Thymus (tissue), 11 donors: ENCODE data around the gene CLCN6. TPM values are rescaled to one million over a fixed set of nuclear protein-coding genes. Genes with fewer than 3 reads are reported as not detected.

ENCODE experiments used
- DNase-seq, 9 donors: peaks; one replicate each; pipeline ENCODE4 v3.0.0-alpha.2; 2013; ENCODE audit warnings: low spot score in 9 of 9, low read depth in 6 of 9, missing footprints in 1 of 9
- H3K27ac ChIP-seq, 2 donors: one replicate each; pipeline ENCODE4 v1.5.1; 2013; ENCODE audit warnings: control low read depth in 1 of 2, low read depth in 1 of 2, low read length in 1 of 2, mild to moderate bottlenecking in 1 of 2, moderate library complexity in 1 of 2
- H3K27me3 ChIP-seq, 2 donors: one replicate each; pipeline ENCODE4 v1.5.1; 2013; ENCODE audit warnings: low read length in 1 of 2; ENCODE audit not compliant: control insufficient read depth in 2 of 2, insufficient read depth in 1 of 2
- H3K36me3 ChIP-seq, 2 donors: one replicate each; pipeline ENCODE4 v1.5.1; 2013; ENCODE audit warnings: low read length in 1 of 2, mild to moderate bottlenecking in 1 of 2, moderate library complexity in 1 of 2; ENCODE audit not compliant: control insufficient read depth in 2 of 2, insufficient read depth in 2 of 2
- H3K4me1 ChIP-seq, 2 donors: one replicate each; pipeline ENCODE4 v1.5.1; 2013; ENCODE audit warnings: low read length in 2 of 2; ENCODE audit not compliant: control insufficient read depth in 2 of 2, insufficient read depth in 2 of 2
- H3K4me3 ChIP-seq, 2 donors: one replicate each; pipeline ENCODE4 v1.5.1; 2013; ENCODE audit warnings: low read length in 2 of 2, control low read depth in 1 of 2, mild to moderate bottlenecking in 1 of 2
- H3K9me3 ChIP-seq, 2 donors: one replicate each; pipeline ENCODE4 v1.5.1; 2013; ENCODE audit warnings: low read length in 1 of 2, mild to moderate bottlenecking in 1 of 2; ENCODE audit not compliant: control insufficient read depth in 2 of 2, insufficient read depth in 1 of 2
- WGBS: extraction: QIAGEN DNeasy Blood & Tissue Kit; methylation state at CpG from one replicate; pipeline ENCODE4 v1.1.7; 2013; 5-methylcytosine and 5-hydroxymethylcytosine counted together
- polyA plus RNA-seq: library from polyadenylated mRNA; stranded (reverse); fragments of 200-250 nt; gene quantifications from one replicate; pipeline ENCODE4 v1.2.3, GENCODE V29; 2013
- total RNA-seq: library from RNA; stranded (reverse); fragments of 120-200 nt; gene quantifications from one replicate; pipeline ENCODE4 v1.2.4, GENCODE V29; 2013
- donor health status: healthy.

CLCN6 gene
- total and polyA plus RNA-seq, 2 donors: 2.6 to 9.2 TPM

DNA sequence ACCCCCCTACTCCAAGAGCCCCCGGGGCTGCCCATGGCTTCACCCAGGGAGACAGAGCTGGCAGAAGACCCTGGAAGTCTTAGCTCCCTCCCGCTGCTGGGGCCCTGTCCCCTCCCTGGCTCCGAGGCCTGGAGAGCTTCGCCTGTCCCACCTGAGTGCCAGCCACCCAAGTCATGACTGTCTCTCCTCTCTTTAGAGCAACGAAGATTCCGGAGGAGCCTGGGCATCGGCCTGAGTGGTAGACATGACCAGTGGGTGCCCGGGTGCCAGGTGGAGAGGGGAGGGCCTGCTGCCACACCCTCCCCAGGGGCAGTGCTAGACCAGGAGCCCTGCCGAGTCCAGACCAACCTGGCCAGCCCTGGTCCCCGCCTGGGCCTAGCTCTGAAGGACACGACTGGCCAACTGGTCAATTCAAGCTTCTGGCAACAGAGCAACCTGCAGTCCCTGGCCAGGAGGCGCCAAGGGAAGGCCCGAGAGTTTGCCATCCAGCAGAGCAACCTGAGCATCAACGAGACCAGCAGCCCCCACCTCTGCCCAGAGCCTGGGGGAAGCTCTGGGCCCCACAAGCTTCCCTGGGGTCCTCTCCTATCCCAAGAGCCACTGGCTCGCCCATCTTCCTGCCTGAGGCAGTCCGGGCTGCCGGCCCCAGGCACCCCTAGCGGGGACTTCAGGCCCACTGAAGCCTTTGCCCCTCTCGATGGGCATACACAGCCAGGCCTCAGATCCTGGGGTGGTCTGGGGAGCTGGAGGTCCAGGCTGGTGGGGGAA lies 40.1 kb upstream of the CLCN6 start:
- peaks cover 0 to 2% of the 10 kb centered on the region in 2 donors for H3K4me1 ChIP-seq
- no peak for DNase-seq
- WGBS: 93% methylated on average over 19 of the region's 19 CpGs
- no peak overlapping the region for H3K27ac ChIP-seq
- no peak overlapping the region for H3K4me3 ChIP-seq
- peaks cover 3 to 27% of the 10 kb centered on the region in 2 donors for H3K27me3 ChIP-seq
- H3K36me3 ChIP-seq: no peaks in the 10 kb centered on the region
- no peaks in the 10 kb centered on the region for H3K9me3 ChIP-seq

- H3K36me3 ChIP-seq: no peaks in the 10 kb centered on the region
- H3K9me3 ChIP-seq: no peaks in the 10 kb centered on the region
- no peak for DNase-seq
- peaks cover 3 to 22% of the 10 kb centered on the region in 2 donors for H3K27me3 ChIP-seq
- WGBS: 93% methylated on average over 14 of the region's 14 CpGs
- no peak overlapping the region for H3K4me3 ChIP-seq
- H3K27ac ChIP-seq: no peak overlapping the region
- H3K4me1 ChIP-seq: peaks cover 0 to 2% of the 10 kb centered on the region in 2 donors
These were observed 39.6 kb upstream of the CLCN6 start for GRCh38 chr1:11766429-11766776.

GRCh38 chr1:11767922-11768704 lies 37.9 kb upstream of the CLCN6 start:
- Histone ChIP-seq H3K4me3 (no peak overlapping the region), H3K36me3 (no peaks in the 10 kb centered on the region), H3K9me3 (no peaks in the 10 kb centered on the region), H3K27ac (no peak overlapping the region), H3K4me1 (no peaks in the 10 kb centered on the region), H3K27me3 (peaks cover 0 to 5% of the 10 kb centered on the region in 2 donors)
- WGBS: 86% methylated on average over 16 of the region's 16 CpGs
- DNase-seq: no peak

DNA sequence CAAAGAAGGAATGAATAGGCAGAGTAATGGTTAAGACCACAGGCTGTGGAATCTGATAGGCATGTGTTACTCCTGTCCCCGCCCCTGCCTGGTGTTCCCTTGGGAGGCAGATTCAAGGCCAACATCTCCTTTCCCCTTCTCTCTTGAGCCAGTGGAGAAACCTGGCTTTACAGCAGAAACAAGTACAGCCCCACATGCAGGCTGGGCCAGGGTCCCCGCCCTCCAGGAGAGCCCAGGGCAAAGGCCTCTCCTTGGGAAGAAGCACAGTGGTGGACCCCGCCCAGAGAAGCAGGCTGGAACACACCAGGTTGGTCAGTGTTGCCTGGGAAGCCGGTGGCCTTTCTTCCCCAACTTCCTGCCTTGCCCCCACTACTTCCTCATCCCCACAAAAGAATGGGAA lies 37.2 kb upstream of the CLCN6 start:
- Histone ChIP-seq H3K27me3 (peaks cover 0 to 2% of the 10 kb centered on the region in 2 donors), H3K4me3 (no peak overlapping the region), H3K9me3 (no peaks in the 10 kb centered on the region), H3K27ac (no peak overlapping the region), H3K36me3 (no peaks in the 10 kb centered on the region), H3K4me1 (no peaks in the 10 kb centered on the region)
- 65% methylated on average over 4 of the region's 4 CpGs for WGBS
- no peak for DNase-seq

GRCh38 chr1:11769274-11769673 lies 36.7 kb upstream of the CLCN6 start:
- 89% methylated on average over 4 of the region's 4 CpGs for WGBS
- Histone ChIP-seq H3K27ac (no peak overlapping the region), H3K36me3 (no peaks in the 10 kb centered on the region), H3K27me3 (peaks cover 0 to under 1% of the 10 kb centered on the region in 2 donors), H3K4me1 (no peaks in the 10 kb centered on the region), H3K4me3 (no peak overlapping the region), H3K9me3 (no peaks in the 10 kb centered on the region)
- no peak for DNase-seq

GRCh38 chr1:11770011-11770410 lies 36.0 kb upstream of the CLCN6 start:
- H3K9me3 ChIP-seq: no peaks in the 10 kb centered on the region
- no peaks in the 10 kb centered on the region for H3K4me1 ChIP-seq
- H3K4me3 ChIP-seq: no peak overlapping the region
- no peak for DNase-seq
- H3K36me3 ChIP-seq: no peaks in the 10 kb centered on the region
- H3K27ac ChIP-seq: no peak overlapping the region
- H3K27me3 ChIP-seq: no peaks in the 10 kb centered on the region

DNA sequence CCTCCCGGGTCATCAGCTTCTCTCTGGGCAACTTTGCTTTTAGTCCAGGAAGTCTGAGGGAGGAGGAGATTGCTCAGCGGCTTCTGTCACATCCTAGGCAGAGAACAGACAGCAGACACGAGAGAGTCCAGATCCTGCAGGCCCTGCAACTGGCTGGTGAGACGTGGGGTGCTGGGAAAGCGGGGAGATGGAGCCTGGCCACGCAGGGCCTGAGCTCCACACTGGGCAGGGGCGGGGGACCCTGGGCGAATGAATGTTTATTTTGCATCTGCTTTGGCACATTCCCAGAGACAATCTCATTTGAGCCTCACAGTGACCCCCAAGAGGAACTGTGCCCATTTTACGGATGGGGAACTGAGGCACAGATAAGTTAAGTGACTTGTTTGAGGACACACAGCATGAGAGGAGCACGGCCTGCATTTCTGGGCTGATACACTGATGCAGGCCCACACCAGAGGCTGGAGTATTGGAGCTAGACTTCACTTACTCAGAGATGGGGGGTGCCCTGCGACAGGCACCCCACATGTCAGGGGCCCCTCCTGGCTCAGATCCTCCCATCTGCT lies 34.4 kb upstream of the CLCN6 start:
- Histone ChIP-seq H3K9me3 (no peaks in the 10 kb centered on the region), H3K4me3 (no peak overlapping the region), H3K4me1 (no peaks in the 10 kb centered on the region), H3K27me3 (no peaks in the 10 kb centered on the region), H3K36me3 (no peaks in the 10 kb centered on the region), H3K27ac (no peak overlapping the region)
- 77% methylated on average over 11 of the region's 11 CpGs for WGBS
- DNase-seq: no peak

DNA sequence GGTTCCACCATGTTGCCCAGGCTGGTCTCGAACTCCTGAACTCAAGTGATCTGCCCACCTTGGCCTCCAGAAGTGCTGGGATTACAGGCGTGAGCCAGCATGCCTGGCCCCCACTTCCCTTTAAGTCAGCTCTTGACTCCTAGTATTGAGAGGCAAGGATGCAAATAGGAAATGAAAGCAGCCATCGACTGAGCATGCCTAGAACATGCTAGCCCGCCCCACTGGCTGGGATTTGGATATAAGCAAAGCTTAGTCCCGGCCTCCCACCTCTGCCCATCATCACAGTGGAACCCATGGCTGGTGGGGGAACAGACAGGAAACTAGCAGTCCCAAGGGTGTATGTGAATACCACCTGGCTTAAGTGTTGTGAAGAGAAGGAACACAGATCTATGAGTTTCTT lies 33.5 kb upstream of the CLCN6 start:
- 88% methylated on average over 5 of the region's 5 CpGs for WGBS
- H3K27me3 ChIP-seq: no peaks in the 10 kb centered on the region
- no peaks in the 10 kb centered on the region for H3K36me3 ChIP-seq

GRCh38 chr1:11774753-11775152 lies 31.2 kb upstream of the CLCN6 start:
- Histone ChIP-seq H3K4me3 (no peak overlapping the region), H3K9me3 (no peaks in the 10 kb centered on the region), H3K27ac (no peak overlapping the region), H3K4me1 (no peaks in the 10 kb centered on the region), H3K27me3 (no peaks in the 10 kb centered on the region), H3K36me3 (no peaks in the 10 kb centered on the region)
- WGBS: 90% methylated on average over 9 of the region's 9 CpGs
- DNase-seq: no peak

More for the DNA sequence above, 33.5 kb upstream of the CLCN6 start:
- no peak overlapping the region for H3K4me3 ChIP-seq
- no peaks in the 10 kb centered on the region for H3K4me1 ChIP-seq
- H3K27ac ChIP-seq: no peak overlapping the region
- H3K9me3 ChIP-seq: no peaks in the 10 kb centered on the region
- no peak for DNase-seq
